CD14-positive monocyte (primary cell): Measurements from ENCODE around the gene U2SURP. TPM values are rescaled to one million over a fixed set of nuclear protein-coding genes. Genes with fewer than 3 reads are reported as not detected.

Source experiments
- DNase-seq, 3 donors: peaks; one replicate each; pipeline ENCODE4 v3.0.0-alpha.2; 2011 to 2022
- H2AFZ ChIP-seq: 2 replicates; pipeline ENCODE4 v1.6.0; 2012; ENCODE audit warnings: mild to moderate bottlenecking, low read depth, low read length, inconsistent platforms; ENCODE audit not compliant: insufficient read depth, poor library complexity, severe bottlenecking
- H3K27ac ChIP-seq, 2 donors: 1 replicate in 1 of 2; 2 replicates in 1 of 2; pipeline ENCODE4 v1.5.1; 2012 to 2013; ENCODE audit warnings: low read length in 2 of 2, control low read depth in 1 of 2, inconsistent platforms in 1 of 2, low read depth in 1 of 2, mild to moderate bottlenecking in 1 of 2
- H3K27me3 ChIP-seq, 2 donors: one replicate each; pipeline versions ENCODE4 v1.6.0 to v1.6.1; 2011 to 2013; ENCODE audit warnings: low read length in 2 of 2; ENCODE audit not compliant: control insufficient read depth in 2 of 2, insufficient read depth in 2 of 2
- H3K36me3 ChIP-seq, 2 donors: replicated peaks in 1 of 2; 1 replicate in 1 of 2; 2 replicates in 1 of 2; pipeline versions ENCODE4 v1.5.1 to v1.6.1; 2012 to 2013; ENCODE audit warnings: low read length in 2 of 2, control low read depth in 1 of 2, inconsistent platforms in 1 of 2, mild to moderate bottlenecking in 1 of 2; ENCODE audit not compliant: insufficient read depth in 2 of 2, control insufficient read depth in 1 of 2
- H3K4me1 ChIP-seq, 2 donors: 1 replicate in 1 of 2; 2 replicates in 1 of 2; pipeline versions ENCODE4 v1.5.1 to v1.6.1; 2012 to 2013; ENCODE audit warnings: low read length in 2 of 2, control low read depth in 1 of 2, inconsistent platforms in 1 of 2, mild to moderate bottlenecking in 1 of 2, moderate library complexity in 1 of 2; ENCODE audit not compliant: insufficient read depth in 2 of 2, control insufficient read depth in 1 of 2
- H3K4me2 ChIP-seq: replicated peaks from 2 replicates; pipeline ENCODE3; 2012; ENCODE audit warnings: low read length, moderate library complexity, mild to moderate bottlenecking; ENCODE audit not compliant: poor library complexity, severe bottlenecking; ENCODE audit errors: extremely low read depth
- H3K4me3 ChIP-seq, 3 experiments: fragments of 200-600 bp in 1 of 3; sonication (generic) in 1 of 3; replicated peaks in 1 of 3; 1 replicate in 2 of 3; 2 replicates in 1 of 3; pipeline ENCODE4 v1.5.1; 2011 to 2013; ENCODE audit warnings: low read length in 3 of 3, mild to moderate bottlenecking in 3 of 3, control low read depth in 2 of 3, low read depth in 2 of 3, inconsistent platforms in 1 of 3, moderate library complexity in 1 of 3
- H3K79me2 ChIP-seq: 2 replicates; pipeline ENCODE4 v1.6.0; 2012; ENCODE audit warnings: mild to moderate bottlenecking, control low read depth, inconsistent platforms, low read length, moderate library complexity; ENCODE audit not compliant: insufficient read depth
- H3K9ac ChIP-seq: 2 replicates; pipeline ENCODE4 v1.6.0; 2017; ENCODE audit warnings: low read length, mild to moderate bottlenecking; ENCODE audit not compliant: insufficient read depth, poor library complexity, severe bottlenecking
- H3K9me3 ChIP-seq, 2 donors: replicated peaks in 1 of 2; 1 replicate in 1 of 2; 2 replicates in 1 of 2; pipeline versions ENCODE4 v1.5.1 to v1.6.1; 2012 to 2013; ENCODE audit warnings: low read length in 2 of 2, control low read depth in 1 of 2; ENCODE audit not compliant: control insufficient read depth in 1 of 2, insufficient read depth in 1 of 2
- H4K20me1 ChIP-seq: 2 replicates; pipeline ENCODE4 v1.6.0; 2012; ENCODE audit warnings: mild to moderate bottlenecking, low read length, control low read depth, moderate library complexity; ENCODE audit not compliant: insufficient read depth
- H3K27ac Mint-ChIP-seq, 7 donors: one replicate each; pipeline ENCODE4 v1.8.0; 2020; ENCODE audit warnings: mild to moderate bottlenecking in 7 of 7, mixed read lengths in 7 of 7, moderate library complexity in 6 of 7, inconsistent platforms in 2 of 7
- H3K27me3 Mint-ChIP-seq, 3 donors: one replicate each; pipeline ENCODE4 v1.8.0; 2021 to 2022; ENCODE audit warnings: low read depth in 3 of 3, mild to moderate bottlenecking in 3 of 3, mixed read lengths in 3 of 3, moderate library complexity in 3 of 3, inconsistent platforms in 1 of 3
- H3K36me3 Mint-ChIP-seq, 2 donors: one replicate each; pipeline ENCODE4 v1.8.0; 2020; ENCODE audit warnings: mixed read lengths in 2 of 2, inconsistent platforms in 1 of 2, mild to moderate bottlenecking in 1 of 2
- H3K4me1 Mint-ChIP-seq: one replicate; pipeline ENCODE4 v1.8.0; 2020; ENCODE audit warnings: mild to moderate bottlenecking, mixed read lengths
- H3K4me3 Mint-ChIP-seq, 2 donors: one replicate each; pipeline ENCODE4 v1.8.0; 2020; ENCODE audit warnings: mild to moderate bottlenecking in 2 of 2, mixed read lengths in 2 of 2, moderate library complexity in 1 of 2
- H3K9me3 Mint-ChIP-seq, 7 donors: one replicate each; pipeline ENCODE4 v1.8.0; 2020 to 2022; ENCODE audit warnings: mixed read lengths in 7 of 7, mild to moderate bottlenecking in 6 of 7, moderate library complexity in 6 of 7, inconsistent platforms in 2 of 7
- CTCF ChIP-seq: fragments of 200-600 bp; IDR thresholded peaks from one replicate; pipeline ENCODE4 v1.8.0; 2022; ENCODE audit warnings: antibody characterized with exemption, mild to moderate bottlenecking
- WGBS: methylation state at CpG from one replicate; pipeline ENCODE4 v1.1.5; 2013; ENCODE audit warnings: missing lambda C conversion rate; ENCODE audit not compliant: insufficient coverage; 5-methylcytosine and 5-hydroxymethylcytosine counted together
- intact Hi-C, 2 donors: fragments of 100-400 bp; cut with micrococcal nuclease; formaldehyde crosslinking; loops; one replicate each; pipeline versions ENCODE4 v1.15.0 to v1.15.1; 2023
- polyA plus RNA-seq, 3 donors: library from polyadenylated mRNA; depleted of rRNA in 1 of 3; unstranded in 2 of 3; stranded (reverse) in 1 of 3; fragments of 300-500 nt in 2 of 3; fragments of >200 nt in 1 of 3; fragmentation: Illumina TruSeq in 2 of 3; gene quantifications; 1 replicate in 2 of 3; 2 replicates in 1 of 3; pipeline ENCODE4 v1.2.3, GENCODE V29; 2012 to 2021

U2SURP gene
- polyA plus RNA-seq, 3 donors = 21.1 to 70.4 (median 51.4) TPM

GRCh38 chr3:142976621-142977398 lies 24.6 kb upstream of the U2SURP start:
- DNase-seq = peak; percentile 35 to 64 (median 39)
- H3K4me2 ChIP-seq = no peak overlapping the region

GRCh38 chr3:142977399-142977728 lies 24.0 kb upstream of the U2SURP start:
- Histone ChIP-seq H3K27me3 (no peaks in the 10 kb centered on the region), H3K36me3 (no peaks in the 10 kb centered on the region), H3K9me3 (no peaks in the 10 kb centered on the region), H3K4me1 (peaks cover 0 to 3% of the 10 kb centered on the region in 2 donors), H3K4me2 (no peak overlapping the region), H4K20me1 (no peaks in the 10 kb centered on the region), H2AFZ (no peak overlapping the region), H3K27ac (no peak overlapping the region), H3K79me2 (no peaks in the 10 kb centered on the region), H3K9ac (no peak overlapping the region), H3K4me3 (no peak overlapping the region)
- intact Hi-C loops = no loop called here
- Mint-ChIP-seq H3K36me3 (no peaks in the 10 kb centered on the region), H3K4me1 (peaks cover 10% of the 10 kb centered on the region), H3K27me3 (peaks cover 1 to 5% (median 4%) of the 10 kb centered on the region in 3 donors), H3K9me3 (no peaks in the 10 kb centered on the region), H3K4me3 (no peak overlapping the region), H3K27ac (no peak overlapping the region)
- DNase-seq = no peak
- WGBS = no CpG with 5 or more reads among the region's 1 CpG
- no peak for TF ChIP-seq CTCF

More at GRCh38 chr3:142976621-142977398, 24.6 kb upstream of the U2SURP start:
- Mint-ChIP-seq H3K27ac (no peak overlapping the region), H3K27me3 (peaks cover 2 to 8% (median 5%) of the 10 kb centered on the region in 3 donors), H3K4me3 (no peak overlapping the region), H3K4me1 (peaks cover 10% of the 10 kb centered on the region), H3K9me3 (no peaks in the 10 kb centered on the region), H3K36me3 (no peaks in the 10 kb centered on the region)
- no peaks in the 10 kb centered on the region for H3K36me3 ChIP-seq
- no peaks in the 10 kb centered on the region for H4K20me1 ChIP-seq
- H3K27me3 ChIP-seq = no peaks in the 10 kb centered on the region
- peaks cover 0 to 3% of the 10 kb centered on the region in 2 donors for H3K4me1 ChIP-seq
- no peaks in the 10 kb centered on the region for H3K9me3 ChIP-seq
- H3K79me2 ChIP-seq = no peaks in the 10 kb centered on the region
- intact Hi-C loops = no loop called here
- TF ChIP-seq CTCF = no peak
- no peak overlapping the region for H2AFZ ChIP-seq
- H3K9ac ChIP-seq = no peak overlapping the region
- 27% methylated on average over 3 of the region's 8 CpGs for WGBS
- no peak overlapping the region for H3K27ac ChIP-seq
- no peak overlapping the region for H3K4me3 ChIP-seq
